Heart right ventricle (tissue), 16 donors: ENCODE data around the gene NEK10. TPM values are rescaled to one million over a fixed set of nuclear protein-coding genes. Genes with fewer than 3 reads are reported as not detected.

Source experiments
- ATAC-seq, 8 donors: fragments of 200-7000 bp; cut with Tn5 transposase; one replicate each; pipeline ENCODE4 v1.9.1; 2020; ENCODE audit warnings: mild to moderate bottlenecking in 8 of 8, moderate library complexity in 8 of 8, moderate number of reproducible peaks in 1 of 8
- DNase-seq, 2 donors: peaks; one replicate each; pipeline ENCODE4 v3.0.0-alpha.2; 2020
- H3K27ac ChIP-seq, 10 donors: fragments of 200-600 bp; sonication (generic) in 2 of 10; one replicate each; pipeline versions ENCODE4 v1.5.0 to v1.8.0; 2020 to 2022; ENCODE audit warnings: mild to moderate bottlenecking in 3 of 10
- H3K27me3 ChIP-seq, 7 donors: fragments of 200-600 bp; one replicate each; pipeline ENCODE4 v1.8.0; 2021 to 2022; ENCODE audit warnings: mild to moderate bottlenecking in 2 of 7
- H3K36me3 ChIP-seq, 9 donors: fragments of 200-600 bp; sonication (generic) in 1 of 9; one replicate each; pipeline versions ENCODE4 v1.5.0 to v1.8.0; 2020 to 2022; ENCODE audit warnings: mild to moderate bottlenecking in 2 of 9
- H3K4me1 ChIP-seq, 9 donors: fragments of 200-600 bp; sonication (generic) in 1 of 9; one replicate each; pipeline versions ENCODE4 v1.5.0 to v1.8.0; 2020 to 2022; ENCODE audit warnings: mild to moderate bottlenecking in 4 of 9
- H3K4me3 ChIP-seq, 10 donors: fragments of 200-600 bp; sonication (generic) in 2 of 10; one replicate each; pipeline versions ENCODE4 v1.5.0 to v1.8.0; 2020 to 2022; ENCODE audit warnings: mild to moderate bottlenecking in 7 of 10, moderate library complexity in 2 of 10
- H3K9me3 ChIP-seq, 11 donors: fragments of 200-600 bp in 10 of 11; sonication (generic) in 2 of 11; one replicate each; pipeline versions ENCODE4 v1.5.0 to v1.8.0; 2013 to 2022; ENCODE audit warnings: mild to moderate bottlenecking in 2 of 11, control low read depth in 1 of 11, moderate library complexity in 1 of 11
- WGBS, 2 donors: extraction: QIAGEN DNeasy Blood & Tissue Kit; methylation state at CpG; one replicate each; pipeline ENCODE4 v1.1.7; 2013; ENCODE audit warnings: inconsistent platforms in 1 of 2; 5-methylcytosine and 5-hydroxymethylcytosine counted together
- intact Hi-C, 10 donors: fragments of 100-400 bp; cut with DNase I; formaldehyde crosslinking; loops; one replicate each; pipeline versions ENCODE4 v1.11.1 to v1.14.2; 2022
- polyA plus RNA-seq, 2 donors: library from polyadenylated mRNA; stranded (reverse); fragments of 200-250 nt; gene quantifications; one replicate each; pipeline ENCODE4 v1.2.3, GENCODE V29; 2013
- total RNA-seq, 10 donors: library from RNA; stranded (reverse); fragmentation: NEBNext Ultra II Directional in 3 of 10; extraction: Animal tissue kit (Norgen Biotek cat#: 25700) in 3 of 10; gene quantifications; one replicate each; pipeline versions ENCODE4 v1.2.1 to v1.2.4, GENCODE V29; 2021 to 2023
- TF ChIP-seq, protein P1 (sequence below), 9 donors: fragments of 200-600 bp; sonication (generic) in 2 of 9; IDR thresholded peaks; one replicate each; pipeline versions ENCODE4 v1.5.0 to v1.8.0; 2021 to 2022; ENCODE audit warnings: antibody characterized with exemption in 9 of 9, mild to moderate bottlenecking in 5 of 9, moderate library complexity in 1 of 9
- donor health status: Arrhythmogenic right ventricular cardiomyopathy.
- donor health status: ischemic (EF 13 %, LVEDD 7.1; RV severe dilation, severe dysfunction).
- donor health status: healthy with polysubstance abuse.
- donor health status: DM: no; HTN: yes; CAD: no.
- donor health status: DM: no; HTN: no; CAD: no.
- donor health status: ischemic (EF 25% LVEDD 6.9; RV normal size, moderate dysfunction).
- donor health status: ischemic (EF 25% LVEDD 5.7; RV mildly dilated, moderate dysfunction).
- donor health status: healthy.
- donor health status: DM: yes; HTN: yes; CAD: no.
- donor health status: Ischemic cardiomyopathy.
- donor health status: ischemic (EF 35%, LVEDD 5.7; RV mildly dilated, moderate dysfunction).
- donor health status: nonischemic (EF 11% LVEDD 7.7; RV severe dilation, severe dysfunction).
- donor health status: DM: yes; HTN: yes; CAD: no.
- donor health status: PGD.
- donor health status: ischemic (EF 29% LVEDD 5.4; RV normal size, mild dysfunction).
- donor health status: nonischemic (EF 23%, LVEDD 6.1; RV moderate dilation, normal function).

The NEK10 gene
- total and polyA plus RNA-seq, 12 donors, result 0.36 to 17.5 (median 7.8) TPM

DNA sequence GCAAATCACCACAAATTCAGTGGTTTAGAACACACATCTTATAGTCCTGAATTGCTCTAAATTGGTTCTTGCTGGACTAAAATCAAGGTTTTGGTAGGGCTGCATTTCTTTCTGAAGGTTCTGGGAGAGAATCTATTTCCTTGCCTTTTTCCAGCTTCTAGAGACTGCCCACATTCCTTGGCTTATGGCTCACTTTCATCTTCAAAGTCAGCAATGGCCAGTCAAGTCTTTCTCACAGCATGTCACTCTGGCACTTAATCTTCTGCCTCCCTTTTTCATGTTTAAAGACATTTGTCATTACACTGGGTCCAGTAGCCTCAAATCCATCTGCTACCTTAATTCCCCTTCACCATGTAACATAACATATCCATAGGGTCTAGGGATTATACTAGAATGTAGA is 149.0 kb downstream of the NEK10 start:
- Histone ChIP-seq H3K9me3 (no peaks in the 10 kb centered on the region), H3K4me1 (peaks cover 0 to 13% (median 0%) of the 10 kb centered on the region in 9 donors), H3K4me3 (no peak overlapping the region), H3K27ac (no peak overlapping the region), H3K36me3 (no peaks in the 10 kb centered on the region), H3K27me3 (no peaks in the 10 kb centered on the region)
- TF ChIP-seq, protein P1, sequence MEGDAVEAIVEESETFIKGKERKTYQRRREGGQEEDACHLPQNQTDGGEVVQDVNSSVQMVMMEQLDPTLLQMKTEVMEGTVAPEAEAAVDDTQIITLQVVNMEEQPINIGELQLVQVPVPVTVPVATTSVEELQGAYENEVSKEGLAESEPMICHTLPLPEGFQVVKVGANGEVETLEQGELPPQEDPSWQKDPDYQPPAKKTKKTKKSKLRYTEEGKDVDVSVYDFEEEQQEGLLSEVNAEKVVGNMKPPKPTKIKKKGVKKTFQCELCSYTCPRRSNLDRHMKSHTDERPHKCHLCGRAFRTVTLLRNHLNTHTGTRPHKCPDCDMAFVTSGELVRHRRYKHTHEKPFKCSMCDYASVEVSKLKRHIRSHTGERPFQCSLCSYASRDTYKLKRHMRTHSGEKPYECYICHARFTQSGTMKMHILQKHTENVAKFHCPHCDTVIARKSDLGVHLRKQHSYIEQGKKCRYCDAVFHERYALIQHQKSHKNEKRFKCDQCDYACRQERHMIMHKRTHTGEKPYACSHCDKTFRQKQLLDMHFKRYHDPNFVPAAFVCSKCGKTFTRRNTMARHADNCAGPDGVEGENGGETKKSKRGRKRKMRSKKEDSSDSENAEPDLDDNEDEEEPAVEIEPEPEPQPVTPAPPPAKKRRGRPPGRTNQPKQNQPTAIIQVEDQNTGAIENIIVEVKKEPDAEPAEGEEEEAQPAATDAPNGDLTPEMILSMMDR (IDR thresholded peaks at IDR 0.05), result no peak
- intact Hi-C loops, result no loop called here
- no peak for ATAC-seq
- no peak for DNase-seq

DNA sequence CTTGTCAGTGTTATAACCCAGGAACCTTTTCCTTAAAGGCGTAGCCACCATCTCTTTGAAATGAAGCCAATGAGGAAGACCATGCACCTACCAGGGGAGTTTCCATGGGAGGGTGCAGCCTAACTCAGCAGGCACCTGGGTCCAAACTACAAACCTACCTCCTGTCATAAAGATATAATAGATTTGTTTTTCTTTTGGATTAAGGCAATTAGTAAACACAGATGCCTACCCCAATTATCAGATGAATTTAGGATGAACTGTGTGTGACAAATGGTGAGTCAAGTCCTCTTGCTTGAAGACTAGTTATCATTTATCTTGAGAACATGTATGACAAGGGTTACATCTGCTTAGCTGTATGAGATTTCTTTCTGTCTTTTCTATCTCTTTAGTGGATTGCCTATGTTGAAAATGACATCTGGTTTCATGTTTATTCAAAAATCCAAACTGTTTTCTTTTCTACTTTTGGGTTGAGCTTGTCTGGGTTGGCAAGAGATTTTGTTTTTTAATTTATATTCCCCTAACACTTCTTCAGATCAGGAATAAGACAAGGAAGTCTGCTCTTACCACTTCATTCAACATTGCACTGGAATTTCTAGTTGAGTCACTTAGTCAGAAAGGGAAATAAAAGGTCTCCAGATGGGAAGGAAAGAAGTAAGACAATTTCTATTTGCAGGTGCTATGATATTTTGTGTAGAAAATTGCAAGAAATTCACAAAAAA is 149.9 kb downstream of the NEK10 start:
- H3K4me1 ChIP-seq, result peaks cover 0 to 9% (median 0%) of the 10 kb centered on the region in 9 donors
- no peaks in the 10 kb centered on the region for H3K9me3 ChIP-seq
- no peaks in the 10 kb centered on the region for H3K36me3 ChIP-seq
- no peak overlapping the region for H3K4me3 ChIP-seq
- WGBS, 2 donors, result 90 to 95% methylated on average over 1 of the region's 1 CpG
- ATAC-seq (no peak), DNase-seq (no peak)
- H3K27ac ChIP-seq, result no peak overlapping the region
- intact Hi-C loops, result no loop called here
- TF ChIP-seq, protein P1 (IDR thresholded peaks at IDR 0.05), result no peak
- H3K27me3 ChIP-seq, result no peaks in the 10 kb centered on the region

DNA sequence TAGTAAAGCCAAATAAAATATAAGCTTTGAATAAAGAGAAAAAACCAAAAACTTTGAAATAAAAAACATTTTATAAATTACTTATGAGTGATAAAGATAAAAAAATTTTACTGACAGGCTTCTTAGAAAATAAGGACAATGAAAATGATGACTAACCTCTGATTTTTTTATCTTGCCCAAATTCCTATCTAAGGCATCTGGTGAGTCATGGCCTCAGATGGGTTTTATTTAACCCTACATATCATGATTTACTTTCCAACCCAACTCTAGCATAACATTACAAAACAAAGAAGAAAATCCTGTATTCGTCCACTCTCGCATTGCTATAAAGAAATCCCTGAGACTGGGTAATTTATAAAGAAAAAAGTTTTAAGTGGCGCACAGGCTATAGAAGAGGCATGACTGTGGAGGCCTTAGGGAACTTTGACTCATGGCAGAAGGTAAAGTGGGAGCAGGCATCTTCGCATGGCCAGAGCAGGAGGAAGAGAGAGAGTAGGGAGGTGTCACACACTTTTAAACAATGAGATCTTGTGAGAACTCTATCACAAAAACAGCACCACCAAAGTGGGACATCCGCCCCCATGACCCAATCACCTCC is 152.1 kb downstream of the NEK10 start:
- intact Hi-C loops, result no loop called here
- TF ChIP-seq, protein P1 (IDR thresholded peaks at IDR 0.05), result no peak
- Histone ChIP-seq H3K27ac (no peak overlapping the region), H3K4me3 (no peak overlapping the region), H3K4me1 (no peaks in the 10 kb centered on the region), H3K36me3 (peaks cover 0 to 3% (median 0%) of the 10 kb centered on the region in 9 donors), H3K27me3 (no peaks in the 10 kb centered on the region), H3K9me3 (no peaks in the 10 kb centered on the region)
- ATAC-seq (no peak), DNase-seq (no peak)
- 93 to 94% methylated on average over 5 of the region's 5 CpGs for WGBS, 2 donors

DNA sequence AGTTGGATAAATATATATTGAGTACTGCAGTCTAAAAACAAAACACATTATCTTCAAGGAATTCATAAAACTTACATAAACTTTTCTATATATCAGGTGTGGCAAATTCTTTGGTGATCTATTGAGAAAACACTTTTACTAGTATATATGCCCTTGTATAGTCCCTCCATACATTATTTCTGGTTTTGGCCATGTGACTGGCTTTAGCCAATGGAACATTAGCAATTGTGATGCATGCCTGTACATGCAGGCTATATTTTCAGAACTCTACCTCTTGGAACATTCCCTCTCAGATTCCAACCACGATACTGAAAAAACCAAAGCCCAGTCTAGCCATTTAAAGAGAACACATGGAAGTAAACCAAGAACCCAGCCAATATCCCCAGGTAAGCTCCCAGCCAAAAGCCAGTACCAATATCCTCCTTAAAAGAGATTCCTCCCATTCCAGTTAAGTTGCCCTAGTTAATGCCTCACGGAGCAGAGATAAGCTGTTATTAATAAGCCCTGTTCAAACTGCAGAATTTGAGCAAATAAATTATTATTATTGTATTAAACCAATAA is 152.8 kb downstream of the NEK10 start:
- Histone ChIP-seq H3K9me3 (no peaks in the 10 kb centered on the region), H3K4me1 (no peaks in the 10 kb centered on the region), H3K36me3 (peaks cover 0 to 4% (median 0%) of the 10 kb centered on the region in 9 donors), H3K27me3 (no peaks in the 10 kb centered on the region), H3K4me3 (no peak overlapping the region), H3K27ac (no peak overlapping the region)
- no peak for DNase-seq
- TF ChIP-seq, protein P1 (IDR thresholded peaks at IDR 0.05), result no peak
- no peak for ATAC-seq
- 62 to 64% methylated on average over 2 of the region's 2 CpGs for WGBS, 2 donors
- intact Hi-C loops, result no loop called here
